CD14-positive monocyte (primary cell): ENCODE data around the gene ITGB2. TPM values are rescaled to one million over a fixed set of nuclear protein-coding genes. Genes with fewer than 3 reads are reported as not detected.
A peak's percentile ranks its signal among the peaks of the same experiment; 100 is the strongest.

Experiments used
- DNase-seq, 3 donors: peaks; one replicate each; pipeline ENCODE4 v3.0.0-alpha.2; 2011 to 2022
- H2AFZ ChIP-seq: 2 replicates; pipeline ENCODE4 v1.6.0; 2012; ENCODE audit warnings: mild to moderate bottlenecking, low read depth, low read length, inconsistent platforms; ENCODE audit not compliant: insufficient read depth, poor library complexity, severe bottlenecking
- H3K27ac ChIP-seq, 2 donors: 1 replicate in 1 of 2; 2 replicates in 1 of 2; pipeline ENCODE4 v1.5.1; 2012 to 2013; ENCODE audit warnings: low read length in 2 of 2, control low read depth in 1 of 2, inconsistent platforms in 1 of 2, low read depth in 1 of 2, mild to moderate bottlenecking in 1 of 2
- H3K27me3 ChIP-seq, 2 donors: one replicate each; pipeline versions ENCODE4 v1.6.0 to v1.6.1; 2011 to 2013; ENCODE audit warnings: low read length in 2 of 2; ENCODE audit not compliant: control insufficient read depth in 2 of 2, insufficient read depth in 2 of 2
- H3K36me3 ChIP-seq, 2 donors: replicated peaks in 1 of 2; 1 replicate in 1 of 2; 2 replicates in 1 of 2; pipeline versions ENCODE4 v1.5.1 to v1.6.1; 2012 to 2013; ENCODE audit warnings: low read length in 2 of 2, control low read depth in 1 of 2, inconsistent platforms in 1 of 2, mild to moderate bottlenecking in 1 of 2; ENCODE audit not compliant: insufficient read depth in 2 of 2, control insufficient read depth in 1 of 2
- H3K4me1 ChIP-seq, 2 donors: 1 replicate in 1 of 2; 2 replicates in 1 of 2; pipeline versions ENCODE4 v1.5.1 to v1.6.1; 2012 to 2013; ENCODE audit warnings: low read length in 2 of 2, control low read depth in 1 of 2, inconsistent platforms in 1 of 2, mild to moderate bottlenecking in 1 of 2, moderate library complexity in 1 of 2; ENCODE audit not compliant: insufficient read depth in 2 of 2, control insufficient read depth in 1 of 2
- H3K4me2 ChIP-seq: replicated peaks from 2 replicates; pipeline ENCODE3; 2012; ENCODE audit warnings: low read length, moderate library complexity, mild to moderate bottlenecking; ENCODE audit not compliant: poor library complexity, severe bottlenecking; ENCODE audit errors: extremely low read depth
- H3K4me3 ChIP-seq, 3 experiments: fragments of 200-600 bp in 1 of 3; sonication (generic) in 1 of 3; replicated peaks in 1 of 3; 1 replicate in 2 of 3; 2 replicates in 1 of 3; pipeline ENCODE4 v1.5.1; 2011 to 2013; ENCODE audit warnings: low read length in 3 of 3, mild to moderate bottlenecking in 3 of 3, control low read depth in 2 of 3, low read depth in 2 of 3, inconsistent platforms in 1 of 3, moderate library complexity in 1 of 3
- H3K79me2 ChIP-seq: 2 replicates; pipeline ENCODE4 v1.6.0; 2012; ENCODE audit warnings: mild to moderate bottlenecking, control low read depth, inconsistent platforms, low read length, moderate library complexity; ENCODE audit not compliant: insufficient read depth
- H3K9ac ChIP-seq: 2 replicates; pipeline ENCODE4 v1.6.0; 2017; ENCODE audit warnings: low read length, mild to moderate bottlenecking; ENCODE audit not compliant: insufficient read depth, poor library complexity, severe bottlenecking
- H3K9me3 ChIP-seq, 2 donors: replicated peaks in 1 of 2; 1 replicate in 1 of 2; 2 replicates in 1 of 2; pipeline versions ENCODE4 v1.5.1 to v1.6.1; 2012 to 2013; ENCODE audit warnings: low read length in 2 of 2, control low read depth in 1 of 2; ENCODE audit not compliant: control insufficient read depth in 1 of 2, insufficient read depth in 1 of 2
- H4K20me1 ChIP-seq: 2 replicates; pipeline ENCODE4 v1.6.0; 2012; ENCODE audit warnings: mild to moderate bottlenecking, low read length, control low read depth, moderate library complexity; ENCODE audit not compliant: insufficient read depth
- H3K27ac Mint-ChIP-seq, 7 donors: one replicate each; pipeline ENCODE4 v1.8.0; 2020; ENCODE audit warnings: mild to moderate bottlenecking in 7 of 7, mixed read lengths in 7 of 7, moderate library complexity in 6 of 7, inconsistent platforms in 2 of 7
- H3K27me3 Mint-ChIP-seq, 3 donors: one replicate each; pipeline ENCODE4 v1.8.0; 2021 to 2022; ENCODE audit warnings: low read depth in 3 of 3, mild to moderate bottlenecking in 3 of 3, mixed read lengths in 3 of 3, moderate library complexity in 3 of 3, inconsistent platforms in 1 of 3
- H3K36me3 Mint-ChIP-seq, 2 donors: one replicate each; pipeline ENCODE4 v1.8.0; 2020; ENCODE audit warnings: mixed read lengths in 2 of 2, inconsistent platforms in 1 of 2, mild to moderate bottlenecking in 1 of 2
- H3K4me1 Mint-ChIP-seq: one replicate; pipeline ENCODE4 v1.8.0; 2020; ENCODE audit warnings: mild to moderate bottlenecking, mixed read lengths
- H3K4me3 Mint-ChIP-seq, 2 donors: one replicate each; pipeline ENCODE4 v1.8.0; 2020; ENCODE audit warnings: mild to moderate bottlenecking in 2 of 2, mixed read lengths in 2 of 2, moderate library complexity in 1 of 2
- H3K9me3 Mint-ChIP-seq, 7 donors: one replicate each; pipeline ENCODE4 v1.8.0; 2020 to 2022; ENCODE audit warnings: mixed read lengths in 7 of 7, mild to moderate bottlenecking in 6 of 7, moderate library complexity in 6 of 7, inconsistent platforms in 2 of 7
- whole genome bisulfite sequencing: methylation state at CpG from one replicate; pipeline ENCODE4 v1.1.5; 2013; ENCODE audit warnings: missing lambda C conversion rate; ENCODE audit not compliant: insufficient coverage; 5-methylcytosine and 5-hydroxymethylcytosine counted together
- intact Hi-C, 2 donors: fragments of 100-400 bp; cut with micrococcal nuclease; formaldehyde crosslinking; loops; one replicate each; pipeline versions ENCODE4 v1.15.0 to v1.15.1; 2023
- polyA plus RNA-seq, 3 donors: library from polyadenylated mRNA; depleted of rRNA in 1 of 3; unstranded in 2 of 3; stranded (reverse) in 1 of 3; fragments of 300-500 nt in 2 of 3; fragments of >200 nt in 1 of 3; fragmentation: Illumina TruSeq in 2 of 3; gene quantifications; 1 replicate in 2 of 3; 2 replicates in 1 of 3; pipeline ENCODE4 v1.2.3, GENCODE V29; 2012 to 2021
- TF ChIP-seq, protein P1 (sequence below): fragments of 200-600 bp; IDR thresholded peaks from one replicate; pipeline ENCODE4 v1.8.0; 2022; ENCODE audit warnings: antibody characterized with exemption, mild to moderate bottlenecking

Gene ITGB2
- polyA plus RNA-seq, 3 donors, result 1,470 to 1,628 (median 1,602) TPM

DNA sequence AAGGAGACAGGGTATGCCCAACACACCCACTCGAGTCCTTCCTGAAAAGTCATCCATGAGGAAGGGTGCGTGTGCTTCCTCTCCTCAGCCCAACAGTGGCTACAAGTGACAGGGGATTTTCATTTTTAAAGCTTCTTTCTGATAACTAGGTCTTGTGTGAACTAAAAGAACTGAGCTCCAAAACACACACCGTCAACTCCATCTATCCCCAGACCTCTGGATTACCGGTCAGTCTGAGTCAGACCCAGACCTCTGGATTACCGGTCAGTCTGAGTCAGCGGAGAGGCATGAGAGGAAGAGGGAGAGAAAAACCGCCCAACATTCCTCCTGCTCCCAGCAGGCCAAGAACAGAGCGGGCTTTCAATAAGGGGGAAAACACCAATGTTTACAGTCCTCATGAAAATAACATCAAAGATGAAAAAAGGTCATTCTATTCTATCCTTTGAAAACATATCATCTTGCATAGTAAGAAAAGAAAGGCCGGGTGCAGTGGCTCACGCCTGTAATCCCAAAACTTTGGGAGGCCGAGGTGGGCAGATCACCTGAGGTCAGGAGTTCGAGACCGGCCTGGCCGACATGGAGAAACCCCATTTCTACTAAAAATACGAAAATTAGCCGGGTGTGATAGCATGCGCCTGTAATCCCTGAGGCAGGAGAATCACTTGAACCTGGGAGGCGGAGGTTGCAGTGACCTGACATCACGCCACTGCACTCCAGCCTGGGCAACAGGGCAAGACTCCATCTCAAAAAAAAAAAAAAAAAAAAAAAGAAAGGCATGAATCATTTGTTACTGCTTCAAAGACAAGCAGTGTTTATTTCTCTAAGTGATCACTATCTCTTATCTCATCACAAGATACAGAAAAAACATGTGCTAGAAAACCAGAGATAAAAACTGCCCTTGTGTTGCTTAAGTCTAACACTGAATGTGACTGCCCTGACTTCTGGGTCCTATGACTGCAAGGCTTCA is 50.6 kb downstream of the ITGB2 start:
- Mint-ChIP-seq H3K36me3 (peaks cover 25 to 27% of the 10 kb centered on the region in 2 donors), H3K4me3 (peak overlapping the region; percentile 13 to 78), H3K4me1 (peaks cover 77% of the 10 kb centered on the region), H3K9me3 (peaks cover 0 to 3% (median 0%) of the 10 kb centered on the region in 7 donors), H3K27me3 (no peaks in the 10 kb centered on the region), H3K27ac (peak overlapping the region in 6 of 7 donors; percentile 52 to 84 (median 70))
- Histone ChIP-seq H3K4me2 (peak overlapping the region; percentile 92), H3K4me1 (peaks cover 82 to 90% of the 10 kb centered on the region in 2 donors), H3K27me3 (no peaks in the 10 kb centered on the region), H4K20me1 (peaks cover 81% of the 10 kb centered on the region), H3K9me3 (no peaks in the 10 kb centered on the region), H3K79me2 (peaks cover 89% of the 10 kb centered on the region), H3K4me3 (peak overlapping the region in 1 of 3 experiments; percentile 92), H3K36me3 (peaks cover 0 to 17% of the 10 kb centered on the region in 2 donors), H3K27ac (peak overlapping the region in 1 of 2 donors; percentile 92), H3K9ac (no peak overlapping the region), H2AFZ (no peak overlapping the region)
- WGBS, result 95% methylated on average over 9 of the region's 19 CpGs
- intact Hi-C loops, result loop anchor here in 1 of 2 donors (5.0 kb wide), 3 partner anchors 37 to 68 kb away; partner anchors contain the start of genes SUMO3 and UBE2G2
- peak in 2 of 3 donors; percentile 45 to 69 for DNase-seq
- TF ChIP-seq, protein P1, sequence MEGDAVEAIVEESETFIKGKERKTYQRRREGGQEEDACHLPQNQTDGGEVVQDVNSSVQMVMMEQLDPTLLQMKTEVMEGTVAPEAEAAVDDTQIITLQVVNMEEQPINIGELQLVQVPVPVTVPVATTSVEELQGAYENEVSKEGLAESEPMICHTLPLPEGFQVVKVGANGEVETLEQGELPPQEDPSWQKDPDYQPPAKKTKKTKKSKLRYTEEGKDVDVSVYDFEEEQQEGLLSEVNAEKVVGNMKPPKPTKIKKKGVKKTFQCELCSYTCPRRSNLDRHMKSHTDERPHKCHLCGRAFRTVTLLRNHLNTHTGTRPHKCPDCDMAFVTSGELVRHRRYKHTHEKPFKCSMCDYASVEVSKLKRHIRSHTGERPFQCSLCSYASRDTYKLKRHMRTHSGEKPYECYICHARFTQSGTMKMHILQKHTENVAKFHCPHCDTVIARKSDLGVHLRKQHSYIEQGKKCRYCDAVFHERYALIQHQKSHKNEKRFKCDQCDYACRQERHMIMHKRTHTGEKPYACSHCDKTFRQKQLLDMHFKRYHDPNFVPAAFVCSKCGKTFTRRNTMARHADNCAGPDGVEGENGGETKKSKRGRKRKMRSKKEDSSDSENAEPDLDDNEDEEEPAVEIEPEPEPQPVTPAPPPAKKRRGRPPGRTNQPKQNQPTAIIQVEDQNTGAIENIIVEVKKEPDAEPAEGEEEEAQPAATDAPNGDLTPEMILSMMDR, result no peak

DNA sequence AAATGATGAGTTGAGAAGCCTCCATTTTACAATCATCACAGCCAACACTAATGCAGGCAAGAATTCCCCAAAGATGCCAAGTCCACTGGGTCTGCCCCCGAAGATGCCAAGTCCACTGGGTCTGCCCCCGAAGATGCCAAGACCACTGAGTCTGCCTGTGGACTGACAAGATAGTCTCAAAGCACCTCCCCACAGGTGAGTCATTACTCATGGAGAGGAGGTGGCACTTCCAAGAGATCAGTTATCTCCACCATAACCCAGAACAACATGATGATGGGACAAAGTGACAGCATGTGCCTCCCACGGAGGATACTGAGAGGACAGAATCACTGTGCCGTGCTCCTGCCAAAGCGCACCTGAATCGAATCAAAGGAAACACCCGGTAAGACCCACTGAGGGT is 52.0 kb downstream of the ITGB2 start:
- H3K4me1 Mint-ChIP-seq, result peaks cover 80% of the 10 kb centered on the region
- peak overlapping the region in 1 of 3 experiments; percentile 26 for H3K4me3 ChIP-seq
- H3K27ac Mint-ChIP-seq, result peak overlapping the region; percentile 9 to 82 (median 77)
- TF ChIP-seq, protein P1, result no peak
- H4K20me1 ChIP-seq, result peaks cover 94% of the 10 kb centered on the region
- H3K9ac ChIP-seq, result no peak overlapping the region
- no peak overlapping the region for H2AFZ ChIP-seq
- H3K4me2 ChIP-seq, result peak overlapping the region; percentile 17
- no peaks in the 10 kb centered on the region for H3K9me3 ChIP-seq
- peak overlapping the region; percentile 2 to 50 for H3K27ac ChIP-seq
- H3K4me3 Mint-ChIP-seq, result peak overlapping the region; percentile 56 to 59
- no peaks in the 10 kb centered on the region for H3K27me3 ChIP-seq
- H3K79me2 ChIP-seq, result peaks cover 98% of the 10 kb centered on the region
- H3K36me3 ChIP-seq, result peaks cover 11 to 31% of the 10 kb centered on the region in 2 donors
- peaks cover 0 to 3% (median 0%) of the 10 kb centered on the region in 7 donors for H3K9me3 Mint-ChIP-seq
- no peak for DNase-seq
- intact Hi-C loops, result loop anchor here in 1 of 2 donors (5.0 kb wide), 1 partner anchor 66 kb away; the partner anchor contains the start of gene UBE2G2
- 68% methylated on average over 5 of the region's 7 CpGs for WGBS
- H3K4me1 ChIP-seq, result peaks cover 77 to 80% of the 10 kb centered on the region in 2 donors
- peaks cover 39 to 41% of the 10 kb centered on the region in 2 donors for H3K36me3 Mint-ChIP-seq
- H3K27me3 Mint-ChIP-seq, result no peaks in the 10 kb centered on the region
